ENCODE data around the gene TEX11.
"Not testable (repeated sequence)": the region's sequence is repeated elsewhere in the genome, so short reads cannot be mapped to it uniquely, and the experiment has no call there.

The TEX11 gene

DNA sequence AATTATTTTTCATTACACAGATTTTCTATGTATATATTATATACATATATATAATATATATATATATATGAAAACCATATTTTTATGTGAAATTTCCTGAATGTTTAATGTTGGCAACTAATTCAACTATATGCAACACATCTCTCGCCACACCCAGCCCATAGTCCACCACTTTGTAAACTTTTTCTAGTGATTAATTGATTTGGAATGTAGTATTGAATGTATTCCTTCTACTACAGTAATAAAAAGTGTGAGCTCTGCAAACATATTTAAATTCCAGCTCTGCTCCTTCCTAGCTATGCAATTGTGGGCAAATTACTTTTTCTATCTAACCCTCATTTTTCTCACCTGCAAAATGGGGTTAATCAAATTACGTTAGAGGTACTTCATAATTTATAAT, 187.8 kb downstream of the TEX11 start:
- no peak for TF ChIP-seq EZH2phosphoT487 (IDR thresholded peaks at IDR 0.05; ENCODE audit: borderline replicate concordance)
- TF ChIP-seq, protein P1, sequence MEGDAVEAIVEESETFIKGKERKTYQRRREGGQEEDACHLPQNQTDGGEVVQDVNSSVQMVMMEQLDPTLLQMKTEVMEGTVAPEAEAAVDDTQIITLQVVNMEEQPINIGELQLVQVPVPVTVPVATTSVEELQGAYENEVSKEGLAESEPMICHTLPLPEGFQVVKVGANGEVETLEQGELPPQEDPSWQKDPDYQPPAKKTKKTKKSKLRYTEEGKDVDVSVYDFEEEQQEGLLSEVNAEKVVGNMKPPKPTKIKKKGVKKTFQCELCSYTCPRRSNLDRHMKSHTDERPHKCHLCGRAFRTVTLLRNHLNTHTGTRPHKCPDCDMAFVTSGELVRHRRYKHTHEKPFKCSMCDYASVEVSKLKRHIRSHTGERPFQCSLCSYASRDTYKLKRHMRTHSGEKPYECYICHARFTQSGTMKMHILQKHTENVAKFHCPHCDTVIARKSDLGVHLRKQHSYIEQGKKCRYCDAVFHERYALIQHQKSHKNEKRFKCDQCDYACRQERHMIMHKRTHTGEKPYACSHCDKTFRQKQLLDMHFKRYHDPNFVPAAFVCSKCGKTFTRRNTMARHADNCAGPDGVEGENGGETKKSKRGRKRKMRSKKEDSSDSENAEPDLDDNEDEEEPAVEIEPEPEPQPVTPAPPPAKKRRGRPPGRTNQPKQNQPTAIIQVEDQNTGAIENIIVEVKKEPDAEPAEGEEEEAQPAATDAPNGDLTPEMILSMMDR (conservative IDR thresholded peaks at IDR 0.05; ENCODE audit: low read length): no peak

DNA sequence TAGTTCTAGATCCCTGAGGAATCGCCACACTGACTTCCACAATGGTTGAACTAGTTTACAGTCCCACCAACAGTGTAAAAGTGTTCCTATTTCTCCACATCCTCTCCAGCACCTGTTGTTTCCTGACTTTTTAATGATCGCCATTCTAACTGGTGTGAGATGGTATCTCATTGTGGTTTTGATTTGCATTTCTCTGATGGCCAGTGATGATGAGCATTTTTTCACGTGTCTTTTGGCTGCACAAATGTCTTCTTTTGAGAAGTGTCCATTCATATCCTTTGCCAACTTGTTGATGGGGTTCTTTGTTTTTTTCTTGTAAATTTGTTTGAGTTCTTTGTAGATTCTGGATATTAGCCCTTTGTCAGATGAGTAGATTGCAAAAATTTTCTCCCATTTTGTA, 197.2 kb downstream of the TEX11 start:
- not testable (repeated sequence) for H4K20me1 ChIP-seq (ENCODE audit: insufficient read depth, low read length, poor library complexity, severe bottlenecking); H3K4me1 ChIP-seq (ENCODE audit: insufficient read depth, low read length, poor library complexity, severe bottlenecking); H3K27me3 ChIP-seq (ENCODE audit: insufficient read depth, low read length, poor library complexity, severe bottlenecking); H3K36me3 ChIP-seq (ENCODE audit: insufficient read depth, low read length); H3K9ac ChIP-seq (ENCODE audit: low read depth, low read length, poor library complexity, severe bottlenecking); H3K4me2 ChIP-seq (ENCODE audit: low read depth, low read length, poor library complexity, severe bottlenecking); H3K79me2 ChIP-seq (ENCODE audit: insufficient read depth, low read length); H2AFZ ChIP-seq (ENCODE audit: low read length); H3K9me3 ChIP-seq (ENCODE audit: insufficient read depth, low read depth, low read length); H3K9me2 ChIP-seq (replicated peaks; ENCODE audit: low read depth, low read length); H3F3A ChIP-seq (ENCODE audit: low read depth); H3K4me3 ChIP-seq (ENCODE audit: low read length, poor library complexity, severe bottlenecking)

More for the DNA sequence above, 187.8 kb downstream of the TEX11 start:
- Histone ChIP-seq H3K36me3 (ENCODE audit: insufficient read depth, low read length) (no peaks in the 10 kb centered on the region), H3K9me2 (replicated peaks; ENCODE audit: low read depth, low read length) (no peaks in the 10 kb centered on the region), H4K20me1 (ENCODE audit: insufficient read depth, low read length, poor library complexity, severe bottlenecking) (no peaks in the 10 kb centered on the region), H3K79me2 (ENCODE audit: insufficient read depth, low read length) (no peaks in the 10 kb centered on the region), H3K27me3 (ENCODE audit: insufficient read depth, low read length, poor library complexity, severe bottlenecking) (no peaks in the 10 kb centered on the region), H3K4me3 (ENCODE audit: low read length, poor library complexity, severe bottlenecking) (no peak overlapping the region), H3K4me1 (ENCODE audit: insufficient read depth, low read length, poor library complexity, severe bottlenecking) (no peaks in the 10 kb centered on the region), H3K9ac (ENCODE audit: low read depth, low read length, poor library complexity, severe bottlenecking) (no peak overlapping the region), H2AFZ (ENCODE audit: low read length) (no peak overlapping the region), H3F3A (ENCODE audit: low read depth) (no peaks in the 10 kb centered on the region), H3K9me3 (ENCODE audit: insufficient read depth, low read depth, low read length) (no peaks in the 10 kb centered on the region), H3K4me2 (ENCODE audit: low read depth, low read length, poor library complexity, severe bottlenecking) (no peak overlapping the region)

DNA sequence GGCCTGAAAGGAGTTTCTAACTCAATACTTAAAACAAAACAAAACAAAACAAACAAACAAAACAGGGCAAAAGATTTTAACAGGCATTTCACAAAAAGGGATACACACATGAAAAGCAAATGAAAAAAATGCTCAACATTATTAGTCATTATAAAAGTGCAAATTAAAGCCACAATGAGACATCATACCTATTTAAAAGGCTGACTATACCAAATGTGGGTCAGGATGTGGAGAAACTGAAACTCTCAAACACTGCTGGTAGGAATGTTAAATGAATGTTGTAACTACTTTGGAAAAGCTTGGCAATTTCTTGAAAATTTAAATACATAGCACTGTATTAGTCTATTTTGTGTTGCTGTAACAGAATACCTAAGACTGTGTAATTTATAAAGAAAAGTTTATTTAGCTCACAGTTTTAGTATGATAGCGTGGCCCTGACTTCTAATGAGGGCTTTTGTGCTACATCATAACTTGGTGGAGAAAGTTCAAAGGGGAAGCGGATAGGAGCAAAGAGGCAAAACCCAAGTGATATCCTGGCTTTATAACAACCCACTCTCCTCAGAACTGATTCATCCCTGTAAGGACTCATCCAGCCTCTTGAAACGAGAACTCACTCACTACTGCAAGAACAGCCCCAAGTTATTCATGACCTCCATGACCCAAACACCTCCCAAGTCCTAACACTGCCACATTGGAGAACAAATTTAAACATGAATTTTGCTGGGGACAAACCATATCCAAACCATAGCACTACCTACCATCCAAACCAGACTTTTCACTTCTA, 214.0 kb downstream of the TEX11 start:
- Histone ChIP-seq H3K4me2 (ENCODE audit: low read depth, low read length, poor library complexity, severe bottlenecking) (no peak overlapping the region), H3K36me3 (ENCODE audit: insufficient read depth, low read length) (no peaks in the 10 kb centered on the region), H4K20me1 (ENCODE audit: insufficient read depth, low read length, poor library complexity, severe bottlenecking) (no peaks in the 10 kb centered on the region), H3K9me2 (replicated peaks; ENCODE audit: low read depth, low read length) (no peaks in the 10 kb centered on the region), H2AFZ (ENCODE audit: low read length) (no peak overlapping the region), H3K9me3 (ENCODE audit: insufficient read depth, low read depth, low read length) (no peaks in the 10 kb centered on the region), H3K4me1 (ENCODE audit: insufficient read depth, low read length, poor library complexity, severe bottlenecking) (no peaks in the 10 kb centered on the region), H3K9ac (ENCODE audit: low read depth, low read length, poor library complexity, severe bottlenecking) (no peak overlapping the region), H3K79me2 (ENCODE audit: insufficient read depth, low read length) (no peaks in the 10 kb centered on the region), H3F3A (ENCODE audit: low read depth) (no peaks in the 10 kb centered on the region), H3K4me3 (ENCODE audit: low read length, poor library complexity, severe bottlenecking) (no peak overlapping the region), H3K27me3 (ENCODE audit: insufficient read depth, low read length, poor library complexity, severe bottlenecking) (no peaks in the 10 kb centered on the region)
- TF ChIP-seq EZH2phosphoT487 (IDR thresholded peaks at IDR 0.05; ENCODE audit: borderline replicate concordance): no peak
- TF ChIP-seq, protein P1 (conservative IDR thresholded peaks at IDR 0.05; ENCODE audit: low read length): no peak

DNA sequence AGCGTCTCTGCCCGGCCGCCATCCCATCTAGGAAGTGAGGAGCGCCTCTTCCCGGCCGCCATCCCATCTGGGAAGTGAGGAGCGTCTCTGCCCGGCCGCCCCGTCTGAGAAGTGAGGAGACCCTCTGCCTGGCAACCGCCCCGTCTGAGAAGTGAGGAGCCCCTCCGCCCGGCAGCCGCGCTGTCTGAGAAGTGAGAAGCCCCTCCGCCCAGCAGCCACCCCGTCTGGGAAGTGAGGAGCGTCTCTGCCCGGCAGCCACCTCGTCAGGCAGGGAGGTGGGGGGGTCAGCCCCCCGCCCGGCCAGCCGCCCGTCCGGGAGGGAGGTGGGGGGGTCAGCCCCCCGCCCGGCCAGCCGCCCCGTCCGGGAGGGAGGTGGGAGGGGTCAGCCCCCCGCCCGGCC, 229.1 kb downstream of the TEX11 start:
- H3K9ac ChIP-seq (ENCODE audit: low read depth, low read length, poor library complexity, severe bottlenecking); H3K4me1 ChIP-seq (ENCODE audit: insufficient read depth, low read length, poor library complexity, severe bottlenecking); H3K36me3 ChIP-seq (ENCODE audit: insufficient read depth, low read length); H4K20me1 ChIP-seq (ENCODE audit: insufficient read depth, low read length, poor library complexity, severe bottlenecking); H3K27me3 ChIP-seq (ENCODE audit: insufficient read depth, low read length, poor library complexity, severe bottlenecking); H3K4me3 ChIP-seq (ENCODE audit: low read length, poor library complexity, severe bottlenecking); H3K9me2 ChIP-seq (replicated peaks; ENCODE audit: low read depth, low read length); H3K9me3 ChIP-seq (ENCODE audit: insufficient read depth, low read depth, low read length); H3K79me2 ChIP-seq (ENCODE audit: insufficient read depth, low read length); H3F3A ChIP-seq (ENCODE audit: low read depth); H2AFZ ChIP-seq (ENCODE audit: low read length); H3K4me2 ChIP-seq (ENCODE audit: low read depth, low read length, poor library complexity, severe bottlenecking): not testable (repeated sequence)
